ENCODE results near the gene TBCB. TPM values are rescaled to one million over a fixed set of nuclear protein-coding genes. Genes with fewer than 3 reads are reported as not detected.
A peak's percentile ranks its signal among the peaks of the same experiment; 100 is the strongest.

Gene TBCB
- total RNA-seq, 1 donor from 2014 or later, result 206 TPM

- Mint-ChIP-seq H3K4me1 (ENCODE audit: unreplicated experiment) (peaks cover 4% of the 10 kb centered on the region), H3K36me3 (ENCODE audit: low read depth, unreplicated experiment) (peaks cover 17% of the 10 kb centered on the region)
These were observed 22.7 kb upstream of the TBCB start for GRCh38 chr19:36092566-36092965.

DNA sequence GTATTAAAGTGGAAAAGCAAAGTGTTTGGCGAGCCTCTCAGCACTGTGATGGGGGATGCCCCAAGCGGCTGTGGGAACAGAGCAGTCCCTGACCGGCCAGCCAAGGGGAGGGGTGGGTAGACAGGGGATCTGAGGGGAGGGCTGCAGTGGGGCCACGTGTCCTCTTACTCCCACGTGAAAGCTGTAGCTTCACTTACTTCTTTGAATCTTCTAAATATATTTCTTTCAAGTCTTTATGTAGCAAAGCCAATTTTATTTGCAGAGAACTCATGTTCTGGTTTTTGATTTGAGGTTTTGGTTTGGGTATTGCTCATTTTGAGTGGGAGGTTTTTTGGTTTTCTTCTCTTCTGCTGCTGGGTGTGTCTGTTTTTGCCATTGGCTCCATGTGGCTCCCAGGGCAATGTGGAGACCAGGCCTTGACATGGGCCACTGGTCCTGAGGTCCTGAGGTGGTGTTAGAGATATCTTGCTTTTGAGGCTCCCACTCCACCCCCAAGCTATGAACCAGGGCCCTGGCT lies 22.1 kb upstream of the TBCB start:
- no peak for TF ChIP-seq CTCF (IDR thresholded peaks at IDR 0.05; ENCODE audit: unreplicated experiment)
- Mint-ChIP-seq H3K4me3 (ENCODE audit: unreplicated experiment) (no peak overlapping the region), H3K27ac (ENCODE audit: unreplicated experiment) (no peak overlapping the region), H3K4me1 (ENCODE audit: unreplicated experiment) (peaks cover 4% of the 10 kb centered on the region), H3K9me3 (ENCODE audit: unreplicated experiment) (no peaks in the 10 kb centered on the region), H3K27me3 (ENCODE audit: unreplicated experiment) (peaks cover 4% of the 10 kb centered on the region), H3K36me3 (ENCODE audit: low read depth, unreplicated experiment) (peaks cover 17% of the 10 kb centered on the region)
- no peak for DNase-seq (ENCODE audit: low spot score)

More at GRCh38 chr19:36092566-36092965, 22.7 kb upstream of the TBCB start:
- no peak for TF ChIP-seq CTCF (IDR thresholded peaks at IDR 0.05; ENCODE audit: unreplicated experiment)
- Mint-ChIP-seq H3K4me3 (ENCODE audit: unreplicated experiment) (no peak overlapping the region), H3K9me3 (ENCODE audit: unreplicated experiment) (no peaks in the 10 kb centered on the region), H3K27ac (ENCODE audit: unreplicated experiment) (no peak overlapping the region), H3K27me3 (ENCODE audit: unreplicated experiment) (peaks cover 4% of the 10 kb centered on the region)
- no peak for DNase-seq (ENCODE audit: low spot score)

DNA sequence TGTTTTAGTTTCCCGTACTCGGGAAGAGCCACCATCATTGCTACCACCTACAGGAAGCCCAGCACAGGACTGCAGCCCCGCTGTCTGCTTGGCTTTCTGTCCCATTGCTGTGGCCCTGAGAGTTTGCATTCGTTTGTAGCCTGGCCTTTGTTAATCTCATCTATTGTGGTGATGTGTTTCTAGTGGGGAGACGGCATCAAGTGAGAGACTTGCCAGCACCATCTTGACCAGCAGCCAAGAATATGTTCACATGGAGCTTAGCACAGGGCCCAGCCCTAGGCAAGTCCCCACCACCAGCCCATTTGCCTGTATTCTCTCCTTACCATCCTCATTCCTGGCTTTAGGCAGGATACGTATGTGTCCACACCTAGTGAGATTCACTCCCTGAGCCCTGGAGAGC lies 21.6 kb upstream of the TBCB start:
- Mint-ChIP-seq H3K27ac (ENCODE audit: unreplicated experiment) (no peak overlapping the region), H3K36me3 (ENCODE audit: low read depth, unreplicated experiment) (peaks cover 21% of the 10 kb centered on the region), H3K4me1 (ENCODE audit: unreplicated experiment) (peaks cover 4% of the 10 kb centered on the region)

DNA sequence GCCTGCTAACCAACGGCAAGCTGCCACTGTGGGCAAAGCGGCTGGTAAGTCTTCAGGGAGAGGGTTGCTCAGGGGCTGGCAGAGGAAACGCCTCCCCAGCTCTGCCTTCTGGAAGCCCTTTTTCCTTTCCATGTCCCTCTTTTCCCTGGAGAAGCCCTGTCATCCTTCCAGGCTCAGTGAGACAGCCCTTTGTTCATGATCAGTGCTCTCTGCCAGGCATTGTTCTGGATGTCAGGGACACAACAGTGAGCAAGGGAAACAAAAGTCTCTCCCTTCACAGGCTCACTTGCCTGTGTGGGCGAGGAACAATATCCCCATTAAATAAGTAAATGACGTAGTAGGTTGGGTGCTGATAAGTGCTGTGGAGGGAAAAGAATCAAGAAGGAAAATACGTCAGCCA lies 18.2 kb upstream of the TBCB start:
- H3K9me3 Mint-ChIP-seq (ENCODE audit: unreplicated experiment), result no peaks in the 10 kb centered on the region
- TF ChIP-seq CTCF (IDR thresholded peaks at IDR 0.05; ENCODE audit: unreplicated experiment), result no peak
- H3K27me3 Mint-ChIP-seq (ENCODE audit: unreplicated experiment), result peaks cover 4% of the 10 kb centered on the region
- H3K4me3 Mint-ChIP-seq (ENCODE audit: unreplicated experiment), result no peak overlapping the region
- DNase-seq (ENCODE audit: low spot score), result no peak
- H3K27ac Mint-ChIP-seq (ENCODE audit: unreplicated experiment), result peak overlapping the region; percentile 17
- peaks cover 4% of the 10 kb centered on the region for H3K4me1 Mint-ChIP-seq (ENCODE audit: unreplicated experiment)
- peaks cover 15% of the 10 kb centered on the region for H3K36me3 Mint-ChIP-seq (ENCODE audit: low read depth, unreplicated experiment)

More for the DNA sequence above, 21.6 kb upstream of the TBCB start:
- no peak overlapping the region for H3K4me3 Mint-ChIP-seq (ENCODE audit: unreplicated experiment)
- DNase-seq (ENCODE audit: low spot score), result no peak
- peaks cover 4% of the 10 kb centered on the region for H3K27me3 Mint-ChIP-seq (ENCODE audit: unreplicated experiment)
- no peaks in the 10 kb centered on the region for H3K9me3 Mint-ChIP-seq (ENCODE audit: unreplicated experiment)
- TF ChIP-seq CTCF (IDR thresholded peaks at IDR 0.05; ENCODE audit: unreplicated experiment), result no peak

DNA sequence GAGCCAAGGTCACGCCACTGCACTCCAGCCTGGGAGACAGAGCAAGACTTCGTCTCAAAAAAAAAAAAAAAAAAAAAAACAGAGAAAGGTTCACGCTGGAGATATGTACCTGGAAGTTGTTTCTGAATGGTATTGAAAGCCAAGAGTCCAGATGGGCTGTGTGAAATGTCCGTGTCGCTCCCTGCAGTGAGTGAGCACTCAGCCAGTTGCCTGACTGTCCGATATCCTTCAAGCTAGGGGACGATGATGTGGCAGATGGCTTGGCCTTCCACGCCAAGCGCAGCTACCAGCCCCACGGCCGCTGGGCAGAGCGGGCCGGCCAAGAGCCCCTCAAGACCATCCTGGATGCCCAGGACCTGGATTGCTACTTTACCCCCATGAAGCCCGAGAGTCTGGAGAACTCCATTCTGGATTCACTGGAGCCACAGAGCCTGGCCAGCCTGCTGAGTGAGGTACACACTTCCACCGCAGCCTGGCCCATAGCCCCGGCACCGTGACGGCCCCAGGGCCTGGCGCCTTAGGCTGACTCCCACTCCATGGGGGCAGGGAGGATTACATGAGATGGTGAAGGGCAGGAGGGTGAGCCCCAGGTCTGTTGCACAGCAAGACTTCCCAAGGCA lies 16.0 kb upstream of the TBCB start:
- peaks cover 8% of the 10 kb centered on the region for H3K27me3 Mint-ChIP-seq (ENCODE audit: unreplicated experiment)
- H3K4me1 Mint-ChIP-seq (ENCODE audit: unreplicated experiment), result peaks cover 4% of the 10 kb centered on the region
- no peak overlapping the region for H3K27ac Mint-ChIP-seq (ENCODE audit: unreplicated experiment)
- DNase-seq (ENCODE audit: low spot score), result no peak
- TF ChIP-seq CTCF (IDR thresholded peaks at IDR 0.05; ENCODE audit: unreplicated experiment), result no peak
- no peaks in the 10 kb centered on the region for H3K9me3 Mint-ChIP-seq (ENCODE audit: unreplicated experiment)
- H3K36me3 Mint-ChIP-seq (ENCODE audit: low read depth, unreplicated experiment), result peaks cover 13% of the 10 kb centered on the region
- H3K4me3 Mint-ChIP-seq (ENCODE audit: unreplicated experiment), result no peak overlapping the region

Data from endothelial cell (in vitro differentiated cells).